ENCODE measurements around the gene ARHGAP18.

The ARHGAP18 gene

GRCh38 chr6:129749749-129750120, 39.8 kb upstream of the ARHGAP18 start:
- Histone ChIP-seq H4K20me1 (ENCODE audit: insufficient read depth, low read length, poor library complexity, severe bottlenecking) (no peaks in the 10 kb centered on the region), H3K9me2 (replicated peaks; ENCODE audit: low read depth, low read length) (no peaks in the 10 kb centered on the region), H3K27me3 (ENCODE audit: insufficient read depth, low read length, poor library complexity, severe bottlenecking) (no peaks in the 10 kb centered on the region), H3K4me3 (ENCODE audit: low read length, poor library complexity, severe bottlenecking) (peak overlapping the region; percentile 48), H3K4me1 (ENCODE audit: insufficient read depth, low read length, poor library complexity, severe bottlenecking) (peaks cover 26% of the 10 kb centered on the region), H3K79me2 (ENCODE audit: insufficient read depth, low read length) (no peaks in the 10 kb centered on the region), H2AFZ (ENCODE audit: low read length) (no peak overlapping the region), H3K9me3 (ENCODE audit: insufficient read depth, low read depth, low read length) (no peaks in the 10 kb centered on the region), H3K36me3 (ENCODE audit: insufficient read depth, low read length) (no peaks in the 10 kb centered on the region), H3F3A (ENCODE audit: low read depth) (no peaks in the 10 kb centered on the region), H3K4me2 (ENCODE audit: low read depth, low read length, poor library complexity, severe bottlenecking) (peak overlapping the region; percentile 66), H3K9ac (ENCODE audit: low read depth, low read length, poor library complexity, severe bottlenecking) (no peak overlapping the region)
- TF ChIP-seq EZH2phosphoT487 (IDR thresholded peaks at IDR 0.05; ENCODE audit: borderline replicate concordance), result no peak

- Histone ChIP-seq H3K9me2 (replicated peaks; ENCODE audit: low read depth, low read length) (no peaks in the 10 kb centered on the region), H3K9me3 (ENCODE audit: insufficient read depth, low read depth, low read length) (no peaks in the 10 kb centered on the region), H4K20me1 (ENCODE audit: insufficient read depth, low read length, poor library complexity, severe bottlenecking) (no peaks in the 10 kb centered on the region), H3F3A (ENCODE audit: low read depth) (no peaks in the 10 kb centered on the region), H2AFZ (ENCODE audit: low read length) (peak overlapping the region; percentile 93; the same call in 1 of the 2 replicates), H3K4me2 (ENCODE audit: low read depth, low read length, poor library complexity, severe bottlenecking) (peak overlapping the region; percentile 66), H3K4me3 (ENCODE audit: low read length, poor library complexity, severe bottlenecking) (peak overlapping the region; percentile 54), H3K27me3 (ENCODE audit: insufficient read depth, low read length, poor library complexity, severe bottlenecking) (no peaks in the 10 kb centered on the region), H3K36me3 (ENCODE audit: insufficient read depth, low read length) (no peaks in the 10 kb centered on the region), H3K4me1 (ENCODE audit: insufficient read depth, low read length, poor library complexity, severe bottlenecking) (peaks cover 29% of the 10 kb centered on the region), H3K79me2 (ENCODE audit: insufficient read depth, low read length) (no peaks in the 10 kb centered on the region), H3K9ac (ENCODE audit: low read depth, low read length, poor library complexity, severe bottlenecking) (no peak overlapping the region)
- TF ChIP-seq EZH2phosphoT487 (IDR thresholded peaks at IDR 0.05; ENCODE audit: borderline replicate concordance) (no peak), CTCF (conservative IDR thresholded peaks at IDR 0.05; ENCODE audit: low read length) (no peak)
Measured at GRCh38 chr6:129748901-129749748, 39.1 kb upstream of the ARHGAP18 start.

GRCh38 chr6:129748212-129748900, 38.4 kb upstream of the ARHGAP18 start:
- no peaks in the 10 kb centered on the region for H3K27me3 ChIP-seq (ENCODE audit: insufficient read depth, low read length, poor library complexity, severe bottlenecking)
- no peak for TF ChIP-seq CTCF (conservative IDR thresholded peaks at IDR 0.05; ENCODE audit: low read length)
- TF ChIP-seq EZH2phosphoT487 (IDR thresholded peaks at IDR 0.05; ENCODE audit: borderline replicate concordance), result no peak
- H2AFZ ChIP-seq (ENCODE audit: low read length), result peak overlapping the region; percentile 93
- H3K9me3 ChIP-seq (ENCODE audit: insufficient read depth, low read depth, low read length), result no peaks in the 10 kb centered on the region
- no peaks in the 10 kb centered on the region for H3K9me2 ChIP-seq (replicated peaks; ENCODE audit: low read depth, low read length)
- H3F3A ChIP-seq (ENCODE audit: low read depth), result no peaks in the 10 kb centered on the region
- H3K79me2 ChIP-seq (ENCODE audit: insufficient read depth, low read length), result no peaks in the 10 kb centered on the region
- H3K4me2 ChIP-seq (ENCODE audit: low read depth, low read length, poor library complexity, severe bottlenecking), result peak overlapping the region; percentile 66
- no peaks in the 10 kb centered on the region for H4K20me1 ChIP-seq (ENCODE audit: insufficient read depth, low read length, poor library complexity, severe bottlenecking)
- peak overlapping the region; percentile 60 for H3K9ac ChIP-seq (ENCODE audit: low read depth, low read length, poor library complexity, severe bottlenecking)
- no peaks in the 10 kb centered on the region for H3K36me3 ChIP-seq (ENCODE audit: insufficient read depth, low read length)
- peak overlapping the region; percentile 54 for H3K4me3 ChIP-seq (ENCODE audit: low read length, poor library complexity, severe bottlenecking)
- peaks cover 34% of the 10 kb centered on the region for H3K4me1 ChIP-seq (ENCODE audit: insufficient read depth, low read length, poor library complexity, severe bottlenecking)
